Central memory CD8-positive, alpha-beta T cell (primary cell): ENCODE results near the gene TIPIN.

Source experiments
- ATAC-seq: fragments of 150-1000 bp; cut with Tn5 transposase; replicated peaks from 2 replicates; pipeline ENCODE4 v1.10.0; 2022; ENCODE audit warnings: mild to moderate bottlenecking, moderate FRiP score, moderate number of reproducible peaks; ENCODE audit not compliant: poor library complexity, severe bottlenecking; ENCODE audit errors: extremely low read depth
- DNase-seq, 2 donors: peaks; one replicate each; pipeline ENCODE4 v3.0.0; 2021; ENCODE audit warnings: low spot score in 2 of 2
- H3K27ac Mint-ChIP-seq: one replicate; pipeline ENCODE4 v1.8.0; 2022; ENCODE audit warnings: low read depth, mild to moderate bottlenecking, moderate library complexity, mixed read lengths
- H3K27me3 Mint-ChIP-seq: one replicate; pipeline ENCODE4 v1.8.0; 2022; ENCODE audit warnings: mixed read lengths
- H3K36me3 Mint-ChIP-seq: one replicate; pipeline ENCODE4 v1.8.0; 2022; ENCODE audit warnings: mild to moderate bottlenecking, moderate library complexity, mixed read lengths; ENCODE audit not compliant: insufficient read depth
- H3K4me1 Mint-ChIP-seq: one replicate; pipeline ENCODE4 v1.8.0; 2022; ENCODE audit warnings: mixed read lengths
- H3K4me3 Mint-ChIP-seq: one replicate; pipeline ENCODE4 v1.8.0; 2022; ENCODE audit warnings: mild to moderate bottlenecking, moderate library complexity, mixed read lengths
- H3K9me3 Mint-ChIP-seq: one replicate; pipeline ENCODE4 v1.8.0; 2022; ENCODE audit warnings: mixed read lengths

The TIPIN gene

DNA sequence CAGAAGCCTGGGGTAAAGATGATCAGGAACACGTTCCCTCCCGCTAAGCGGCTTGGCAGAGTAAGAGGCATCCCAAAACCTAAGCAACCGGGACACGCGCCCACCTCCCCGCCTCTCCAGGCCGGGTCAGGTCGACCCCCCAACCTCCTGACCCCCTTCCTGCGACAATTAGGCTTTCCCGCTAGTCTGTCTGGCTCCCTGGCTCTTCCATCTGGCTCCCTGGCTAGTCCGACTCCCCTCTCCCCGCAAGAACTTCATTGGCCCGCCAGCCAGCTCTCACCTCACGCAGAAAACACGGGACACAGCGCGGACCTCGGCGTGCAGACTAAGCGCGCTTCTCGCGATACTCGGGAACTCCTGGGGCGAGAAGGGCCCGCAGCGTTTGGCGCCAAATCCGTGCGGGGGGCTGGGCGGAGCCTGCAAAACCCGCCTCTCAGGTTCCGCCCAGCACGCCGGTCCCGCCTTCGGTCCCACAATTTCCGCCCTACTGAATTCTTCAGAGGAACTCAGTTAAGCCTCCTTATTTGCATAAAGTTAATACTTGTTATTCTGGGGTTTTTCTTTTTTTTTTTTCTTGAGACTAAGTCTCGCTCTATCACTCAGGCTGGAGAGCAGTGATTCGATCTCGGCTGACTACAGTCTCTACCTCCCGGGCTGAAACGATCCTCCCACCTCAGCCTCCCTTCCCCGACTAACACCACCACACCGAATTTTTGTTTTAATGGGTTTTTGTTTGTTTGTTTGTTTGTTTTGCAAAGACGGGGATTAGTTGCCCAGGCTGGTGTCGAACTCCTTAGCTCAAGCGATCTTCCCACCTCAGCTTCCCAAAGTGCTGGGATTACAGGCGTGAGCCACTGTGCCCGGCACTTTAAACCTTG lies at the start of gene TIPIN:
Gene TIPIN (minus strand): TSS at position 327 of the 878 bp plus-strand sequence. CDS start 3,738 bp downstream, outside the sequence.
- peak; percentile 94 for ATAC-seq
- peak; percentile 91 for DNase-seq
- H3K9me3 Mint-ChIP-seq = no peaks in the 10 kb centered on the region
- H3K4me3 Mint-ChIP-seq = peak within 1 kb of the TSS; percentile 92
- peak within 1 kb of the TSS; percentile 97 for H3K27ac Mint-ChIP-seq
- peaks cover 14% of the 10 kb centered on the region for H3K36me3 Mint-ChIP-seq
- peaks cover 13% of the 10 kb centered on the region for H3K4me1 Mint-ChIP-seq
- H3K27me3 Mint-ChIP-seq = no peaks in the 10 kb centered on the region

DNA sequence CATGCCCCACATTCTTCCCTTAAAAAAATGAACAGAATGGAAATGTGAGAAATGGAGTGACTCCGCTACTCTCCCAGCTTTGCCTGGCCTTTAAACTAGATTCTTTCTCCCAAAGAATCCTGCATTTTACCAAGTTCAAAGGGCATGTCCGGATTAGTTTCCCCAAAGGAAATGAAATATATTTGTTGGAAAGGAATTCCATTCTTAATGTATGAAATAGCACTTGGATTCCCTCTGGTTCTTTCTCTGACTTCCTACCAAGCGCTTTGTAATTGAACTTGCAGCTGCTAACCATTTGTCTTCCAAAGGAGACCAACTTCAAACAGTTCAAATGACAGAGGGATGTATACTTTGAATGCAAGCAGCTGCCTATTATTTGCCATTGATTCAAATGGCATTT lies 49.1 kb upstream of the TIPIN start:
- H3K27me3 Mint-ChIP-seq = no peaks in the 10 kb centered on the region
- ATAC-seq = no peak
- peaks cover 2% of the 10 kb centered on the region for H3K36me3 Mint-ChIP-seq
- H3K9me3 Mint-ChIP-seq = no peaks in the 10 kb centered on the region
- DNase-seq = no peak
- H3K4me3 Mint-ChIP-seq = no peak overlapping the region
- peaks cover 82% of the 10 kb centered on the region for H3K4me1 Mint-ChIP-seq
- H3K27ac Mint-ChIP-seq = no peak overlapping the region

DNA sequence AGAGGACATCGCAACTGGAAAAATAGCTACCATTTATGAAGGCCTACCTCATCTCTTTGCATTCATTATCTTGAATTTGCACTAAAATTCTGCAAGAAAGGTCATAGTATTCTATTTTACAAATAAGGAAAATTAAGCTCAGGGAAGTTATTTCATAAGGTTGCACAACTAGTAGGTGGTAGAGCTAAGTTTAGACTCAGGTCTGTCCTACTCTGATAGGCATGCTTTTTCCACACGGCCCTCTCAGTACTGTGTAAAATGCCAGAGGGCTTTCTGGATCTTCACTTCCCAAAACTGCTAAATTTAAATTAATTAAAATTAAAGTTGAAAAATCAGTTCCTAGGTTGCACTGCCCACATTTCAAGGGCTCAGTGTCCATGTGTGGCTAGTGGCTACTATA lies 48.5 kb upstream of the TIPIN start:
- Mint-ChIP-seq H3K27ac (no peak overlapping the region), H3K9me3 (no peaks in the 10 kb centered on the region), H3K4me3 (no peak overlapping the region), H3K4me1 (peaks cover 82% of the 10 kb centered on the region), H3K27me3 (no peaks in the 10 kb centered on the region), H3K36me3 (peaks cover 2% of the 10 kb centered on the region)
- no peak for DNase-seq
- no peak for ATAC-seq

DNA sequence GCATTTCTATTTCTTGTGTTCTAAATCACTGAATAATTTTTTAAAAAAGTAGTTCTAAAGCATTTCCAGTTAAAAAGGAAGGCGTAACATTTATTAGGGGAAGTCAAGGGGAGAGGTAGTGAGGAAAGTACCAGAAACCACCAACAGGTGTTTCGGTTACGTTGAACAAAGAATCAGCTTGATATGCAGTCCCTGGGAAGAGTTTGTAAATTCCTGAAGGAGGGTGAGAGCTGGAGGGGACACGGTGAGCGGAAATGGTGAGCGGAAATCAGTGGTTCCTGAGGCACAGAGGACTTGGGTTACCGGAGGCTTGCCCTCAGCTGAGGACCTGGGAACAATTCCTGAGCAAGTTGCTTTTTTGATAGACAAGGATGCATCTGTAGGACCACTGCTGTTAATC lies 48.0 kb upstream of the TIPIN start:
- Mint-ChIP-seq H3K27me3 (no peaks in the 10 kb centered on the region), H3K36me3 (peaks cover 2% of the 10 kb centered on the region), H3K27ac (peak overlapping the region; percentile 69), H3K4me1 (peaks cover 79% of the 10 kb centered on the region), H3K9me3 (no peaks in the 10 kb centered on the region), H3K4me3 (no peak overlapping the region)
- DNase-seq (no peak), ATAC-seq (no peak)

GRCh38 chr15:66404122-66404521 lies 47.6 kb upstream of the TIPIN start:
- Mint-ChIP-seq H3K4me3 (no peak overlapping the region), H3K27me3 (no peaks in the 10 kb centered on the region), H3K9me3 (no peaks in the 10 kb centered on the region), H3K4me1 (peaks cover 75% of the 10 kb centered on the region), H3K36me3 (peaks cover 2% of the 10 kb centered on the region), H3K27ac (peak overlapping the region; percentile 69)
- ATAC-seq (no peak), DNase-seq (no peak)

GRCh38 chr15:66403323-66403722 lies 46.8 kb upstream of the TIPIN start:
- no peaks in the 10 kb centered on the region for H3K9me3 Mint-ChIP-seq
- no peak overlapping the region for H3K27ac Mint-ChIP-seq
- no peak for DNase-seq
- no peak for ATAC-seq
- no peaks in the 10 kb centered on the region for H3K27me3 Mint-ChIP-seq
- H3K4me3 Mint-ChIP-seq = no peak overlapping the region
- peaks cover 2% of the 10 kb centered on the region for H3K36me3 Mint-ChIP-seq
- peaks cover 67% of the 10 kb centered on the region for H3K4me1 Mint-ChIP-seq

DNA sequence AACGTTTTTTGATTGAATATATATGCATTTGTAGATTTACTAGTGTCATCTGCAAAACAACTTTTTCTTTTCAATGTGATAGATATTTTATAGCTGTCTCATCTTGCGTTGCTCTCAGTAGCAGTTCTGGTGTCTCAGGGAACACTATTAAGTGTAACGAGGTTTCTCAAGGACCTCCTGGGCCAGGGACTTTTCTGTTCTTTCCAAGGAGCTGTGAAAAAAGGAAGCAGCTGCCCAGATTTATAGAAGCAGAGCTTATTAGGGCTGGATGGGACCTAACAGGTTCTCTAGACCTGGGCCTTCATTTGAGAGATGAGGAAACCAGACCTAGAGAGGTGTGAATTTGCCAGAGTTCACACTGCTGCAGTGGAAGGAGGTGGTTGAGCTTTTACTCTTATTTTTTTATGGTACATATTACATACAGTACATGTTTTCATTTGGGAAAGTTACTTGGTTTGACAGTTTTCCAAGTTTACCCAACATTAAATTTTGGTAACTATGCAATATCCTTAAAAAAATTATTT lies 46.3 kb upstream of the TIPIN start:
- DNase-seq (no peak), ATAC-seq (peak; percentile 43)
- H3K27me3 Mint-ChIP-seq = no peaks in the 10 kb centered on the region
- no peak overlapping the region for H3K4me3 Mint-ChIP-seq
- peaks cover 4% of the 10 kb centered on the region for H3K36me3 Mint-ChIP-seq
- H3K27ac Mint-ChIP-seq = no peak overlapping the region
- peaks cover 62% of the 10 kb centered on the region for H3K4me1 Mint-ChIP-seq
- no peaks in the 10 kb centered on the region for H3K9me3 Mint-ChIP-seq

DNA sequence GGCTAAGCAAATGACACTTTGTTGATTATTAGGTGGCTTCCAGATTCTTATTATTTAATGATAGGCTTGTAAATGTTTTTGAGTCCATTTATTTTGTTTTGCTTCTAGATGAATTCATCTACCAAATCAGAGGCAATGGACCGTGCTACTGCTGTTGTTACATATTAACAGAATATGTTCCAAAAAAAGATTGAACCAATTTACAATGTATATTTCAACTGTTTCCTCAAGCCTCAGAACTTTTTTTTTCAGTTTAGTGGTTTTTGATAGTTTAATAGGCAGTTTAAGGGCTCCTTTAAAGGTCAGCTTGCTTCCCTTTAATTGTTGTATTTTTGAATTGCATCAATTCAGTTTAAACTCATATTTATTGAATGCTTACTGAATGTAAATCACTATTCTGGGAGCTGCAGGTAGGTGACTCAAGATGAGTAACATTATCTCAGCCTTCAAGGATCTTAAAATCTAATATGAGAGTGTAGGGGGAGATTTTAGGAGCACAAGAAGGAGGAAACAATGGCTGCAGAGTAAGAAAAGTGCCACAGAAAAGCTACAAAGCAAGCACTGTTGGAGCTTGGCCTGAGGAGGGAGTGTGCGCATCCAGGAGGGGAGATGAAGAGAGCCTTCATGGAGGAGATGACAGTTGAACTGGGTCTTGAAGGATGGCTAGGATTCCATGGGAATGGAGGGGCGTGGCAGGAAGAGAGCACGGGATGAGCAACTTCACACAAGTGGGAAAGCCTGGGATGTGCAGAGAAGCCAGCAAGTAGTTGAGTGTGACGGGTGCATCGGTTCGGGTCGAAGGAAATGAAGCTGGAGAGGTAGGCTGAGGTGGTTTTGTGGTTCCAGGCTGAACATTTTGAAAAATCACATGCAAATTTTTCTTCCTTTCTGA lies 44.9 kb upstream of the TIPIN start:
- no peaks in the 10 kb centered on the region for H3K27me3 Mint-ChIP-seq

DNA sequence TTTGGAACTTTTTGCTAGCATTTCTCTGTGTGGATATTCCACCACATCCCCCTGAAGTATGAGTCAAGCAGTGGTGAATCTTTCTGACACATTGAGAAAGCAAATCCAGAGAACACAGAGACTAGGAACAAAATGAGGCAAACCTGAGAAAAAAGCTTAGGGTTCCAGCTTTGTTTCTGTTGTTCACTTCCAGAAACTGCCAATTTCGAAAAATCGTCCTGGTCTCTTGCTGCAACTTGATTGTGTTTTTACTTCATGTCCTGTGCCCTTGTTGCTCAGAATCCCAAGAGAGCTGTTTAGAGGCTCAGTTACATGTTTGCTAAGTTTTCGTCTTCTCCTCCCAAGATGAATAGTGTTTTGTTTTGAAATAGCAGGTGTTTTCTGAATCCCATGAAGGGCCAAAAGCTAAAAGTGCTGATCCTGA lies 43.9 kb upstream of the TIPIN start:
- no peak overlapping the region for H3K4me3 Mint-ChIP-seq
- ATAC-seq (no peak), DNase-seq (no peak)
- peaks cover 54% of the 10 kb centered on the region for H3K4me1 Mint-ChIP-seq
- H3K36me3 Mint-ChIP-seq = peaks cover 11% of the 10 kb centered on the region
- no peaks in the 10 kb centered on the region for H3K9me3 Mint-ChIP-seq
- no peaks in the 10 kb centered on the region for H3K27me3 Mint-ChIP-seq
- no peak overlapping the region for H3K27ac Mint-ChIP-seq

More for the DNA sequence above, 44.9 kb upstream of the TIPIN start:
- H3K4me3 Mint-ChIP-seq = peak overlapping the region; percentile 39
- DNase-seq (no peak), ATAC-seq (no peak)
- peaks cover 6% of the 10 kb centered on the region for H3K36me3 Mint-ChIP-seq
- H3K27ac Mint-ChIP-seq = peak overlapping the region; percentile 56
- H3K4me1 Mint-ChIP-seq = peaks cover 56% of the 10 kb centered on the region
- H3K9me3 Mint-ChIP-seq = no peaks in the 10 kb centered on the region

DNA sequence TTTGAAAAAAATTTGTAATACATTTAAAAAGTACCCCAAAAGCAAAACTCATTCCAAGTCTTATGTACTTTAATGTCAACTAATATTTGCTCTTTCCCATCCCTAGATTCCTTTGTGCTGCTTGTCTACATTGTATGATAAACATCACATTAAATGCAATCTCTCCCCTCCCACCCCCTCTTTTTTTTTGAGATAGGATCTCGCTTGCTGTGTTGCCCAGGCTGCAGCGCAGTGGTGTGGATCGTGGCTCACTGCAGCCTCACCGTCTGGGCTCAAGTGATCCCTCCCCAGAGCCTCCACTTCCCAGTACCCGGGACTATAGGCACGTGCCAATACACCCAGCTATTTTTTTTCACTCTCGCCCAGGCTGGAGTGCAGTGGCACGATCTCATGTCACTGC lies 42.8 kb upstream of the TIPIN start:
- ATAC-seq (no peak), DNase-seq (no peak)
- peaks cover 12% of the 10 kb centered on the region for H3K36me3 Mint-ChIP-seq
- peaks cover 60% of the 10 kb centered on the region for H3K4me1 Mint-ChIP-seq
- H3K9me3 Mint-ChIP-seq = no peaks in the 10 kb centered on the region
- no peaks in the 10 kb centered on the region for H3K27me3 Mint-ChIP-seq
- no peak overlapping the region for H3K4me3 Mint-ChIP-seq
- H3K27ac Mint-ChIP-seq = no peak overlapping the region

GRCh38 chr15:66394915-66395314 lies 38.4 kb upstream of the TIPIN start:
- peaks cover 16% of the 10 kb centered on the region for H3K36me3 Mint-ChIP-seq
- no peaks in the 10 kb centered on the region for H3K9me3 Mint-ChIP-seq
- peak overlapping the region; percentile 23 for H3K4me3 Mint-ChIP-seq
- H3K4me1 Mint-ChIP-seq = peaks cover 62% of the 10 kb centered on the region
- no peak for DNase-seq
- H3K27me3 Mint-ChIP-seq = no peaks in the 10 kb centered on the region
- peak overlapping the region; percentile 90 for H3K27ac Mint-ChIP-seq
- no peak for ATAC-seq

- DNase-seq = no peak
- H3K36me3 Mint-ChIP-seq = peaks cover 16% of the 10 kb centered on the region
- H3K9me3 Mint-ChIP-seq = no peaks in the 10 kb centered on the region
- H3K27me3 Mint-ChIP-seq = no peaks in the 10 kb centered on the region
- ATAC-seq = peak; percentile 30
- H3K4me1 Mint-ChIP-seq = peaks cover 66% of the 10 kb centered on the region
- H3K27ac Mint-ChIP-seq = peak overlapping the region; percentile 23
- peak overlapping the region; percentile 7 for H3K4me3 Mint-ChIP-seq
Measured at GRCh38 chr15:66394472-66394871, 38.0 kb upstream of the TIPIN start.
